NCI-H446 (cell line): ENCODE measurements around the gene SELENOI.
A peak's percentile ranks its signal among the peaks of the same experiment; 100 is the strongest.

Experiments
- DNase-seq, 2 experiments: peaks; one replicate each; lab custom pipeline; 2025; lab: John Stamatoyannopoulos, UW

SELENOI gene

GRCh38 chr2:26412091-26412673 is 66.2 kb downstream of the SELENOI start:
- no peak for DNase-seq

- DNase-seq, result peak in 1 of 2 experiments; percentile 18
These were observed 68.4 kb downstream of the SELENOI start for GRCh38 chr2:26414311-26414710.

- DNase-seq, result no peak
These were observed 76.0 kb downstream of the SELENOI start for GRCh38 chr2:26421961-26422360.

- DNase-seq, result no peak
These were observed 77.1 kb downstream of the SELENOI start for GRCh38 chr2:26422947-26423629.

GRCh38 chr2:26423750-26424149 is 77.8 kb downstream of the SELENOI start:
- no peak for DNase-seq

GRCh38 chr2:26424221-26424620 is 78.3 kb downstream of the SELENOI start:
- DNase-seq, result no peak

GRCh38 chr2:26428846-26429245 is 82.9 kb downstream of the SELENOI start:
- no peak for DNase-seq

- DNase-seq, result peak; percentile 60 to 83
These were observed 84.0 kb downstream of the SELENOI start for GRCh38 chr2:26429779-26430578.

- no peak for DNase-seq
These were observed 84.9 kb downstream of the SELENOI start for GRCh38 chr2:26430826-26431225.

GRCh38 chr2:26432363-26432762 is 86.4 kb downstream of the SELENOI start:
- no peak for DNase-seq

GRCh38 chr2:26432859-26433258 is 86.9 kb downstream of the SELENOI start:
- no peak for DNase-seq

- no peak for DNase-seq
These were observed 89.2 kb downstream of the SELENOI start for GRCh38 chr2:26435106-26435505.

- no peak for DNase-seq
These were observed 92.6 kb downstream of the SELENOI start for GRCh38 chr2:26438526-26438925.

- no peak for DNase-seq
These were observed 93.0 kb downstream of the SELENOI start for GRCh38 chr2:26438926-26439325.

GRCh38 chr2:26442301-26442700 is 96.4 kb downstream of the SELENOI start:
- DNase-seq, result no peak

- no peak for DNase-seq
These were observed 96.8 kb downstream of the SELENOI start for GRCh38 chr2:26442707-26443106.

- DNase-seq, result no peak
These were observed 98.3 kb downstream of the SELENOI start for GRCh38 chr2:26444236-26444635.
